Right atrium auricular region (tissue), 2 donors: Measurements from ENCODE around the gene HLF. TPM values are rescaled to one million over a fixed set of nuclear protein-coding genes. Genes with fewer than 3 reads are reported as not detected.

Experiments
- DNase-seq: peaks from one replicate; pipeline ENCODE4 v3.0.0-alpha.2; 2019; ENCODE audit warnings: low spot score
- H3K27ac ChIP-seq, 2 donors: fragments of 200-600 bp; sonication (generic); 1 replicate in 1 of 2; 2 replicates in 1 of 2; pipeline ENCODE4 v1.5.1; 2016 to 2019
- H3K27me3 ChIP-seq, 2 donors: fragments of 200-600 bp; sonication (generic); one replicate each; pipeline versions ENCODE4 v1.5.1 to v1.6.0; 2017 to 2019
- H3K36me3 ChIP-seq: fragments of 200-600 bp; sonication (generic); one replicate; pipeline ENCODE4 v1.5.1; 2016
- H3K4me1 ChIP-seq, 2 donors: fragments of 200-600 bp; sonication (generic); one replicate each; pipeline versions ENCODE4 v1.5.1 to v1.6.0; 2017 to 2019
- H3K4me3 ChIP-seq, 2 donors: fragments of 200-600 bp; sonication (generic); 1 replicate in 1 of 2; 2 replicates in 1 of 2; pipeline ENCODE4 v1.5.1; 2017 to 2019; ENCODE audit warnings: mild to moderate bottlenecking in 1 of 2, moderate library complexity in 1 of 2
- H3K9me3 ChIP-seq, 2 donors: fragments of 200-600 bp; sonication (generic); one replicate each; pipeline ENCODE4 v1.5.1; 2019
- CTCF ChIP-seq, 2 donors: fragments of 200-600 bp; sonication (generic); IDR thresholded peaks; one replicate each; pipeline ENCODE4 v1.5.1; 2019; ENCODE audit warnings: antibody characterized with exemption in 2 of 2
- total RNA-seq, 2 donors: library from RNA; depleted of rRNA; stranded (reverse); fragments of >200 nt; gene quantifications; one replicate each; pipeline ENCODE4 v1.1.0, GENCODE V29; 2016

The HLF gene
- total RNA-seq, 2 donors from 2014 or later, result 36.9 to 38.4 TPM

DNA sequence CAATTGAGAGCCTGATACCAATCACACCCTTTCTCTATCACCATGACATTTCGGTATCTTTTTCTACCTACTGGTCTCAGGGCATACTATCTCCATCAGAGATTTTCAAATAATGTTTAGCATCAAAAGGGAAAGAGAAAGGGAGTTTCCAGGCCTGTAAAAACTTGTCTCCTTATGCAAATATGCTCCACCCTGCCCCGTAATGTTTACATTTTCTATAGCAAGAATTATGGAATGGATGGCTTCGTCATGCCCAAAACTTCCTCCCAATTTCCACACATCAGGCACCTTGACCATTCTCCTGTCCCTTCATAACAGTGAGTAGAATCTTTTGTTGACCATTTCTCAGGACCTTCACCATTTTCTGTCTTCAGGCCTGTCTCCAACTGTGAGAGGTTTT is 30.9 kb upstream of the HLF start:
- no peak for TF ChIP-seq CTCF (IDR thresholded peaks at IDR 0.05)
- Histone ChIP-seq H3K9me3 (no peaks in the 10 kb centered on the region), H3K4me1 (peaks cover 0 to 12% of the 10 kb centered on the region in 2 donors), H3K4me3 (no peak overlapping the region), H3K27ac (no peak overlapping the region), H3K27me3 (no peaks in the 10 kb centered on the region), H3K36me3 (no peaks in the 10 kb centered on the region)
- no peak for DNase-seq

DNA sequence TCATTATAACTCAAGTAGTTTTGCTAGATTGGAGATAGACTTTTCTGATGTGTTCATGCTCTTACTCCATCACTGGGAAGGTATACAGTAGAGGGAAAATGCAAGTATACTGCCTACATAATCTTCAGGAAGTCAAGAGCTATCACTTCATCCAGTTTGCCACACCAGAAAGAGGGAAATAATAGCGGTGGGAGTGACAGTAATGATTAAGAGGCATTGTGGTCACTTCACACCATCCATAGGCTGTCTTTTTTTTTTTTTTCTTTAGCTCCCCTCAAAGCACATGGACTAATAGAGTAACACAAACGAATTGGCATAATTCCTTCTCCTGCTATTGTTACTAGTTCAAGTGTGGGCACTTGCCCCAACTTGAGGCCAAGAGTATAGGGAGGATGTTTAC is 28.4 kb upstream of the HLF start:
- Histone ChIP-seq H3K9me3 (no peaks in the 10 kb centered on the region), H3K27ac (no peak overlapping the region), H3K4me3 (no peak overlapping the region), H3K27me3 (no peaks in the 10 kb centered on the region), H3K4me1 (peaks cover 0 to 17% of the 10 kb centered on the region in 2 donors), H3K36me3 (no peaks in the 10 kb centered on the region)
- no peak for TF ChIP-seq CTCF (IDR thresholded peaks at IDR 0.05)
- DNase-seq, result no peak

DNA sequence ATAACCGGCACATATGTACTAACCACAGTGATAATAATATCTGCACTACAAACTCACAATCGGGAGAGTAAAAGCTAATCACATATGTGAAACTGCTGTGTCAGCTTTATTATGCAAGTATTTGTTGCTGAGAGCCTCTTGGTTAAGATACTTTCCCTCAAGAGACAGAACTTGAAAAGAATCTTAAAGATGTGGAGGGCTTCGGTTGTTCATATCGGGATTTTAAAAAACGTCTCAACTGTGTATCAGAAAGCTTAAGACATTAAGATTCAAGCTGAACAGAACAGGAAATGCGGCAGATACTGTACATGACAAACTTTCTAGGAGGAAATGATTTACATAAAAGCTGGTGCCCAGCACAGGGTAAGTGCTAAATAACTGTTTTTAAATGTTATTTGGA is 27.5 kb upstream of the HLF start:
- Histone ChIP-seq H3K27me3 (no peaks in the 10 kb centered on the region), H3K9me3 (no peaks in the 10 kb centered on the region), H3K4me1 (peaks cover 0 to 17% of the 10 kb centered on the region in 2 donors), H3K27ac (peak overlapping the region in 1 of 2 donors; percentile 58), H3K4me3 (no peak overlapping the region), H3K36me3 (no peaks in the 10 kb centered on the region)
- DNase-seq, result no peak
- TF ChIP-seq CTCF (IDR thresholded peaks at IDR 0.05), result no peak

DNA sequence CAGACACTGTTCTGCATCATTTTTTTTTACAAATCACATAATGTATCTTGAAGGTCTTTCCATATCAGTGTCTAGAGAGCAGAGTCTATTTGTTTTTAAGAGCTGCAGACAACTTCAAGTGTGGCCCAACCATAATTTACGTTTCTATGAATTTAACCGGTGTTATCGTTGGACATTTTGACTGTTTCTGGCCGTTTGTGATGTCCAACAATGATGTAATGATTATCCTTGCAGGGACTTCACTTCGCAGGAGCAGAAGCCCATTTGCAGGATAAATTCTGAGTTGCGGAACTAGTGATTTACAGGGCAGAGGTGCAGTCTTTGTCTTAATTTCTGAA is 26.9 kb upstream of the HLF start:
- peak overlapping the region; percentile 58 to 79 for H3K27ac ChIP-seq
- peak overlapping the region; percentile 37 to 52 for H3K4me3 ChIP-seq
- no peaks in the 10 kb centered on the region for H3K27me3 ChIP-seq
- no peaks in the 10 kb centered on the region for H3K36me3 ChIP-seq
- H3K4me1 ChIP-seq, result peaks cover 0 to 17% of the 10 kb centered on the region in 2 donors
- no peak for TF ChIP-seq CTCF (IDR thresholded peaks at IDR 0.05)
- H3K9me3 ChIP-seq, result no peaks in the 10 kb centered on the region
- no peak for DNase-seq

GRCh38 chr17:55238179-55238930 is 26.4 kb upstream of the HLF start:
- Histone ChIP-seq H3K4me1 (peaks cover 0 to 17% of the 10 kb centered on the region in 2 donors), H3K27ac (peak overlapping the region; percentile 58 to 79), H3K27me3 (no peaks in the 10 kb centered on the region), H3K9me3 (no peaks in the 10 kb centered on the region), H3K36me3 (no peaks in the 10 kb centered on the region), H3K4me3 (peak overlapping the region; percentile 37 to 52)
- DNase-seq, result peak; percentile 93
- TF ChIP-seq CTCF (IDR thresholded peaks at IDR 0.05), result peak in 1 of 2 donors; percentile 17

DNA sequence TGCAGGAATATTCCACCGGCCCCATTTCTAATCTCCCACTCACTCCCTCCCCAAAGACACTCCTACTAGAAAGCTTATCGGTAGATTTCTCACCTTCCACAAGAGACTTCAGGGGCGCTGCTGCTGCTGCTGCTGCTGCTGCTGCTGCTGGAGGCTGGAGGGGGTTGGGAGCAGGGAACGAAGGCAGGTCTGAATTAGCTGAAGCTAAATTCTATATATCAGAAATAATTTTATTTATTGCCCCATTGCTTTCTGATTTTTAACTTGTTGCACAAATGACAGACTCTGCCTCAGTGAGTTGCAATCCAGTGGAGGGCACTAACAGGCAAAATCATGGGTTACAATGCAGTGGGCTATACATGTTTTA is 25.8 kb upstream of the HLF start:
- Histone ChIP-seq H3K4me1 (peaks cover 0 to 17% of the 10 kb centered on the region in 2 donors), H3K27ac (peak overlapping the region; percentile 58 to 79), H3K4me3 (peak overlapping the region; percentile 31 to 52), H3K9me3 (no peaks in the 10 kb centered on the region), H3K36me3 (no peaks in the 10 kb centered on the region), H3K27me3 (no peaks in the 10 kb centered on the region)
- no peak for DNase-seq
- no peak for TF ChIP-seq CTCF (IDR thresholded peaks at IDR 0.05)
